ENCODE results near the gene WTAP.

WTAP gene

DNA sequence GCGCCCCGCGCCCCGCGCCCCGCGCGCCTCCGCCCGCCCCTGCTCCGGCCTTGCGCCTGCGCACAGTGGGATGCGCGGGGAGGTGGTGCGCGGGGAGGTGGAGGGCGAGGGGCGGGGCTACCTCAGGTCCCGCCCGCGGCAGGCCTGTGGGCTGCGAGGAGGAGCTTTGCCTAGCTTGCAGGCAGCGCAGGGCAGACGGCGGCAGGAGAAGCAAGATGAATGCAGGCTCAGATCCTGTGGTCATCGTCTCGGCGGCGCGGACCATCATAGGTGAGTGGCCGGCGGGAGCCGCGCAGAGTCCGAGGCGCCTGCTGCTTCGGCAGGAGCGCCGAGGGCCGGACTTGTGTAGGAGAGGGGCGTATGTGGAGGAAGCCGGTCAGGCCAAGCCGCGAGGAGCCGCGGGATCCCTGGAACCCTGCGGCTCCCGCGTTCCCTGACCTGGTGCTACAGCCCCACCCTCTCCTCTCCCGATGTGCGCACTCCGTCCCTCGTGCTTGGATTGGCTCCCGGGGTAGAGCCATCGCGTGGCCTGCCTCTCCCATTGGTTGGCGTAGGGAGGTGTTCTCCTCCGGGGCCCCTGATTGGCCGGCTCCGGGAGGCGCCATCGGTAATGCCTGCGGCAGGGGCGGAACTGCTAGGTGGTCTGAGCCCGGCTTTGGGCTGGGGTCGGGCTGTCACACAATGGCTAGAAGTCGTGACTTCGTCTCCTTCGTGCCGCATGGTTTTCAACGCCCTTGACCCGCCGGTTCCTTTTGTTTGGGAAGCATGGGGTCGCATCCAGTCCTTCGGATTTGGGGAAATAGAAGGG, 34.8 kb downstream of the WTAP start, which contains the start of gene ACAT2:
Gene ACAT2, plus strand, starts transcription at position 173 of the 808 bp plus-strand sequence. Its CDS starts 43 bp downstream, at position 216.
- ATAC-seq (replicated peaks; ENCODE audit: extremely low read depth, poor library complexity, severe bottlenecking) (peak; percentile 93), DNase-seq (ENCODE audit: low spot score in 2 of 2) (peak; percentile 80 to 84)
- H3K27me3 Mint-ChIP-seq = no peaks in the 10 kb centered on the region
- peak within 1 kb of the TSS; percentile 84 for H3K4me3 Mint-ChIP-seq
- H3K36me3 Mint-ChIP-seq (ENCODE audit: insufficient read depth) = peaks cover 35% of the 10 kb centered on the region
- H3K4me1 Mint-ChIP-seq = peaks cover 34% of the 10 kb centered on the region
- H3K9me3 Mint-ChIP-seq = no peaks in the 10 kb centered on the region
- H3K27ac Mint-ChIP-seq (ENCODE audit: low read depth) = peak within 1 kb of the TSS; percentile 96

- ATAC-seq (replicated peaks; ENCODE audit: extremely low read depth, poor library complexity, severe bottlenecking) = peak; percentile 22
Measured at GRCh38 chr6:159762681-159763293, 35.5 kb downstream of the WTAP start.

GRCh38 chr6:159766906-159767305, 39.6 kb downstream of the WTAP start:
- H3K4me1 Mint-ChIP-seq = peaks cover 22% of the 10 kb centered on the region
- no peaks in the 10 kb centered on the region for H3K9me3 Mint-ChIP-seq
- no peak overlapping the region for H3K27ac Mint-ChIP-seq (ENCODE audit: low read depth)
- ATAC-seq (replicated peaks; ENCODE audit: extremely low read depth, poor library complexity, severe bottlenecking) = no peak
- no peaks in the 10 kb centered on the region for H3K27me3 Mint-ChIP-seq
- H3K4me3 Mint-ChIP-seq = no peak overlapping the region
- H3K36me3 Mint-ChIP-seq (ENCODE audit: insufficient read depth) = peaks cover 48% of the 10 kb centered on the region
- DNase-seq (ENCODE audit: low spot score in 2 of 2) = no peak

More at GRCh38 chr6:159762681-159763293, 35.5 kb downstream of the WTAP start:
- no peaks in the 10 kb centered on the region for H3K27me3 Mint-ChIP-seq
- peak; percentile 23 to 32 for DNase-seq (ENCODE audit: low spot score in 2 of 2)
- peak overlapping the region; percentile 96 for H3K27ac Mint-ChIP-seq (ENCODE audit: low read depth)
- peak overlapping the region; percentile 84 for H3K4me3 Mint-ChIP-seq
- peaks cover 34% of the 10 kb centered on the region for H3K4me1 Mint-ChIP-seq
- peaks cover 33% of the 10 kb centered on the region for H3K36me3 Mint-ChIP-seq (ENCODE audit: insufficient read depth)
- H3K9me3 Mint-ChIP-seq = no peaks in the 10 kb centered on the region

GRCh38 chr6:159769470-159769869, 42.2 kb downstream of the WTAP start:
- H3K4me3 Mint-ChIP-seq = no peak overlapping the region
- H3K4me1 Mint-ChIP-seq = peaks cover 10% of the 10 kb centered on the region
- peaks cover 37% of the 10 kb centered on the region for H3K36me3 Mint-ChIP-seq (ENCODE audit: insufficient read depth)
- H3K27me3 Mint-ChIP-seq = no peaks in the 10 kb centered on the region
- DNase-seq (ENCODE audit: low spot score in 2 of 2) (no peak), ATAC-seq (replicated peaks; ENCODE audit: extremely low read depth, poor library complexity, severe bottlenecking) (no peak)
- H3K9me3 Mint-ChIP-seq = no peaks in the 10 kb centered on the region
- no peak overlapping the region for H3K27ac Mint-ChIP-seq (ENCODE audit: low read depth)

GRCh38 chr6:159772196-159772595, 44.9 kb downstream of the WTAP start:
- Mint-ChIP-seq H3K9me3 (no peaks in the 10 kb centered on the region), H3K27ac (ENCODE audit: low read depth) (no peak overlapping the region), H3K36me3 (ENCODE audit: insufficient read depth) (peaks cover 41% of the 10 kb centered on the region), H3K4me1 (peaks cover 10% of the 10 kb centered on the region), H3K27me3 (no peaks in the 10 kb centered on the region), H3K4me3 (no peak overlapping the region)
- ATAC-seq (replicated peaks; ENCODE audit: extremely low read depth, poor library complexity, severe bottlenecking) (no peak), DNase-seq (ENCODE audit: low spot score in 2 of 2) (no peak)

DNA sequence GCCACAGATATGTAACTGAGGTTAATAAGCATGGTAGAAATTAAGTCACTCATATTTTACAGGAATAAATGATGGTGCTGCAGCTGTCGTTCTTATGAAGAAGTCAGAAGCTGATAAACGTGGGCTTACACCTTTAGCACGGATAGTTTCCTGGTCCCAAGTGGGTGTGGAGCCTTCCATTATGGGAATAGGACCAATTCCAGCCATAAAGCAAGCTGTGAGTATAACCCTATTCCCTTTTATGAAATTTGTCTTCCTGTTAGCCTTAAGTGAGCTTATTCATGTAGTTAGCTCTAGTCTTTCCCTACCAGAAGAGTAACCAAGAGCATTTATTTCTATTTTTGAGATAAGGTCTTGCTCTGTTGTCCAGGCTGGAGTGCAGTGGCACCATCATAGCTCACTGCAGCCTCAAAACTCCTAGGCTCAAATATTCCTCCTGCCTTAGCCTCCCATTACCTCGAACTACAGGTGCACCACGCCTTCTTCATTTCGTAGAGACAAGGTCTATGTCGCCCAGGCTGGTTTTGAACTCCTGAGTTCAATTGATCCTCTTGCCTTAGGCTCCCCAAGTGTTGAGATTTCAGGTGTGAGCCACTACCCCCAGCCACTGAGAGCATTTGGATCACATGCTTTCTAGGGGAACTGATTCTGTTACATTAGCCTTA, 50.1 kb downstream of the WTAP start:
- Mint-ChIP-seq H3K4me3 (no peak overlapping the region), H3K9me3 (no peaks in the 10 kb centered on the region), H3K36me3 (ENCODE audit: insufficient read depth) (peaks cover 58% of the 10 kb centered on the region), H3K27me3 (no peaks in the 10 kb centered on the region), H3K27ac (ENCODE audit: low read depth) (peak overlapping the region; percentile 44), H3K4me1 (peaks cover 8% of the 10 kb centered on the region)
- ATAC-seq (replicated peaks; ENCODE audit: extremely low read depth, poor library complexity, severe bottlenecking) = no peak
- no peak for DNase-seq (ENCODE audit: low spot score in 2 of 2)

- no peak overlapping the region for H3K4me3 Mint-ChIP-seq
- H3K36me3 Mint-ChIP-seq (ENCODE audit: insufficient read depth) = peaks cover 64% of the 10 kb centered on the region
- no peaks in the 10 kb centered on the region for H3K9me3 Mint-ChIP-seq
- H3K27ac Mint-ChIP-seq (ENCODE audit: low read depth) = no peak overlapping the region
- ATAC-seq (replicated peaks; ENCODE audit: extremely low read depth, poor library complexity, severe bottlenecking) (no peak), DNase-seq (ENCODE audit: low spot score in 2 of 2) (no peak)
- H3K4me1 Mint-ChIP-seq = peaks cover 16% of the 10 kb centered on the region
- no peaks in the 10 kb centered on the region for H3K27me3 Mint-ChIP-seq
Measured at GRCh38 chr6:159778131-159778530, 50.8 kb downstream of the WTAP start.

DNA sequence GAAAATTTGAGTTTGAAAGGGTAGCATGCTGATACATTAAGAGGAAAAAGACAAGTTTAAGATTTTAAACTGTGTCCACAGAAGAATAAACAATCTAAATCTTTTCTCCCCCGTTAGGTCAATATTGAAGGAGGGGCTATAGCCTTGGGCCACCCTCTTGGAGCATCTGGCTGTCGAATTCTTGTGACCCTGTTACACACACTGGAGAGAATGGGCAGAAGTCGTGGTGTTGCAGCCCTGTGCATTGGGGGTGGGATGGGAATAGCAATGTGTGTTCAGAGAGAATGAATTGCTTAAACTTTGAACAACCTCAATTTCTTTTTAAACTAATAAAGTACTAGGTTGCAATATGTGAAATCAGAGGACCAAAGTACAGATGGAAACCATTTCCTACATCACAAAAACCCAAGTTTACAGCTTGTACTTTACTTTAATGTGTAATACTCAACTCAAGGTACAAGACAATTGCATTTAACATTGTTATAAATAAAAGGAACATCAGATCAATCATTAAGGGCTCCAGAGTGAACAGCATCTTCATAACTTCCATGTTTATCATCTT, 51.3 kb downstream of the WTAP start:
- Mint-ChIP-seq H3K36me3 (ENCODE audit: insufficient read depth) (peaks cover 66% of the 10 kb centered on the region), H3K27me3 (no peaks in the 10 kb centered on the region), H3K9me3 (no peaks in the 10 kb centered on the region), H3K27ac (ENCODE audit: low read depth) (no peak overlapping the region), H3K4me1 (peaks cover 16% of the 10 kb centered on the region), H3K4me3 (no peak overlapping the region)
- ATAC-seq (replicated peaks; ENCODE audit: extremely low read depth, poor library complexity, severe bottlenecking) (no peak), DNase-seq (ENCODE audit: low spot score in 2 of 2) (no peak)

- peak overlapping the region; percentile 95 for H3K4me3 Mint-ChIP-seq
- DNase-seq (ENCODE audit: low spot score in 2 of 2) (no peak), ATAC-seq (replicated peaks; ENCODE audit: extremely low read depth, poor library complexity, severe bottlenecking) (no peak)
- H3K4me1 Mint-ChIP-seq = peaks cover 55% of the 10 kb centered on the region
- no peaks in the 10 kb centered on the region for H3K9me3 Mint-ChIP-seq
- H3K27ac Mint-ChIP-seq (ENCODE audit: low read depth) = peak overlapping the region; percentile 94
- peaks cover 73% of the 10 kb centered on the region for H3K36me3 Mint-ChIP-seq (ENCODE audit: insufficient read depth)
- no peaks in the 10 kb centered on the region for H3K27me3 Mint-ChIP-seq
Measured at GRCh38 chr6:159788276-159788675, 61.0 kb downstream of the WTAP start.

GRCh38 chr6:159788753-159789376, 61.6 kb downstream of the WTAP start:
- H3K4me1 Mint-ChIP-seq = peaks cover 55% of the 10 kb centered on the region
- no peaks in the 10 kb centered on the region for H3K27me3 Mint-ChIP-seq
- peaks cover 70% of the 10 kb centered on the region for H3K36me3 Mint-ChIP-seq (ENCODE audit: insufficient read depth)
- no peak for DNase-seq (ENCODE audit: low spot score in 2 of 2)
- peak overlapping the region; percentile 95 for H3K4me3 Mint-ChIP-seq
- H3K9me3 Mint-ChIP-seq = no peaks in the 10 kb centered on the region
- peak overlapping the region; percentile 94 for H3K27ac Mint-ChIP-seq (ENCODE audit: low read depth)
- no peak for ATAC-seq (replicated peaks; ENCODE audit: extremely low read depth, poor library complexity, severe bottlenecking)

DNA sequence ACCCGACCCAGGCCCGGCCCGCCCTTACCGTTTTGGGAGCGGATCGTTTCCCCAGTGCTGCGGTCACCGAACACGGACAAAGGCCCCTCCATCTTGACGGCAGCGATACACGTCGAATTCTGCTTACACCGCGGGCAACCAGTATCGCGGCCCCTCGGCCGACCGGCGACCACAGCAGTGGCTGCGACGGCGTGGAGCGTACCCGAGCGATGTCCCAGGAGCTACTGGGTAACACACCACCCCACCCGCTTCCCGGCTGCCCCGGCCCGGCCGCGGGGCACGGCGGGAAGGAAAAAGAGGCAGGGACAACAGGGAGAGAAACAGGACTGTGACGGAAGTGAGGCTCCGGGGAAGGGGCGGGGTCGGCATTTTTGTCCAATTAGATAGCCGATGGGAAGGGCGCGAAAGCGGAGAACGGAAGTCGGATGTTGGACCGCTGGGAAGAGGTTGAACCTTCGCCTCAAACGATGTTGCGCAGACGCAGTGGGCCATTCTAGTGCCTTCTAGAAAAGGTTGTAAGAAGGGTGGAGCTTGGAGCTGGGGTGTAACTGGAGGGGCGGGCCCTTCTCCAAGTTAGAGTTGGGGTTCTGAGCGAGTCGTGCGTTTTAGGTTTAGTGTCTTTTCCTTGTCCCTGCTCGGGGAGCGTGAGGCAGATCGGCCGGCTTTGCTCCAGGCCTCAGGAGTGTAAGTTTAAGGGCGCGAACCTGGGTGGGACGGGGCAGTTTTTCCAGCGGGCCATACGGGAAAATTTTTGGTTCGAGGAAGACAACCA, 62.3 kb downstream of the WTAP start, which contains the start of gene TCP1:
Gene TCP1, minus strand, starts transcription at position 226 of the 772 bp plus-strand sequence. Its CDS starts 134 bp downstream, at position 92.
- DNase-seq (ENCODE audit: low spot score in 2 of 2) = peak; percentile 94
- peaks cover 61% of the 10 kb centered on the region for H3K4me1 Mint-ChIP-seq
- H3K4me3 Mint-ChIP-seq = peak within 1 kb of the TSS; percentile 95
- H3K9me3 Mint-ChIP-seq = no peaks in the 10 kb centered on the region
- H3K36me3 Mint-ChIP-seq (ENCODE audit: insufficient read depth) = peaks cover 68% of the 10 kb centered on the region
- peak; percentile 81 for ATAC-seq (replicated peaks; ENCODE audit: extremely low read depth, poor library complexity, severe bottlenecking)
- H3K27me3 Mint-ChIP-seq = no peaks in the 10 kb centered on the region
- peak within 1 kb of the TSS; percentile 94 for H3K27ac Mint-ChIP-seq (ENCODE audit: low read depth)
